Left renal cortex interstitium (tissue), 4 donors: ENCODE results near the gene JHY. TPM values are rescaled to one million over a fixed set of nuclear protein-coding genes. Genes with fewer than 3 reads are reported as not detected.

Experiments
- DNase-seq, 4 donors: peaks; one replicate each; pipeline ENCODE4 v3.0.0-alpha.2; 2013; ENCODE audit warnings: low read depth in 4 of 4, low spot score in 2 of 4, missing footprints in 1 of 4
- polyA plus RNA-seq, 4 donors: library from polyadenylated mRNA; unstranded; fragments of 120-200 nt; gene quantifications; one replicate each; pipeline ENCODE4 v1.2.1, GENCODE V29; 2013; ENCODE audit not compliant: insufficient read length in 4 of 4

JHY gene
- polyA plus RNA-seq, 4 donors = 11.2 to 13.9 (median 12.6) TPM

- DNase-seq = no peak
Observed at GRCh38 chr11:123000721-123001120, 118.2 kb downstream of the JHY start.

GRCh38 chr11:123006860-123007542, 124.4 kb downstream of the JHY start:
- DNase-seq = no peak

Other genes starting within 250 kb of the JHY start
- gene UBASH3B, start 227.0 kb upstream of the JHY start, polyA plus RNA-seq = 1 to 10 TPM; 6.9 to 8.9 (median 7.3) TPM
- under 1 TPM in 2 of 4 donors, not detected in 2; 0.05 to 0.14 TPM for gene CRTAM, start 44.3 kb upstream of the JHY start, polyA plus RNA-seq
- not detected for gene BSX, start 99.1 kb downstream of the JHY start, polyA plus RNA-seq
- gene HSPA8, start 179.4 kb downstream of the JHY start, polyA plus RNA-seq = 1,000 to 10,000 TPM; 1,196 to 1,453 (median 1,312) TPM